Activated T-helper 1 cell treated with anti-CD3 and anti-CD28 coated beads, Interleukin-2, amount 50 U/mL, for 16 hours (primary cell): ENCODE data around the gene GTF2B.
"Not testable (repeated sequence)": the region's sequence is repeated elsewhere in the genome, so short reads cannot be mapped to it uniquely, and the experiment has no call there.

Source experiments
- DNase-seq, 2 donors: peaks; one replicate each; pipeline ENCODE4 v3.0.0-alpha.2; 2020; ENCODE audit warnings: low read depth in 1 of 2, low spot score in 1 of 2

Gene GTF2B

DNA sequence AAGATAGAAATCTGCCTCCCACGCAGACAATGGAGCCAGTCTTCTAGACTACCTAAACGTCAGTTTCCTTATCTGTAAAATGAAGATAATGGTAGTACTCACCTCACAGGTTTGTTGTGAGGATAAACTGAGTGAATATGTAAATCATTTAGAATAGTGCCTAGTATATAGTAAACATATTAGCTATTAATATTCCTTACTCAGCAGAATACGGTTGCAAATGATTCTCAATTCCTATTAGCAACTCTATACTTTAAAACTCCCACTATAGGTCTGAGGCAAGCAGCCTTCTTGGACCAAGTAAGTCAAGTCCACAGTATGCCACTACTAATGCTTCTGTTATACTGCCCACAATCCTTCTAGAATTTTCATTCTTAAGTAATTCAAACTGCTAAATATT is 5.4 kb downstream of the GTF2B start:
- no peak for DNase-seq

DNA sequence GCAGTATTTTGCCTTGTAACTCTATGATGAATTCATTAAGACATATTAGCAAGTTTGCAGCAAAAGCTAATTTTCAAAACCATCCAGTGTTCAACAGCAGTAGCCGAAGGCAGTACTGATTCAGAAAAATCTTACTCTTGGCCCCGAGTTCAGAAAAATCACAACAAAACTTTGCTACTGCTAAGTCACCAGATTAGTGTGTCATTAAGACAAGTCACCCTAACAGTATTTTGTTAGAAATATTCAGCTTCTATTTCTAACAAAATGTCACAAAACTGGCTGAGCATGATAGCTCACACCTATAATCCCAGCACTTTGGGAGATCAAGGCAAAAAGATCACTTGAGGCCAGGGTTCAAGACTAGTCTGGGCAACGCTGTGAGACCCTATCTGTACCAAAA is 8.2 kb downstream of the GTF2B start:
- DNase-seq = no peak

DNA sequence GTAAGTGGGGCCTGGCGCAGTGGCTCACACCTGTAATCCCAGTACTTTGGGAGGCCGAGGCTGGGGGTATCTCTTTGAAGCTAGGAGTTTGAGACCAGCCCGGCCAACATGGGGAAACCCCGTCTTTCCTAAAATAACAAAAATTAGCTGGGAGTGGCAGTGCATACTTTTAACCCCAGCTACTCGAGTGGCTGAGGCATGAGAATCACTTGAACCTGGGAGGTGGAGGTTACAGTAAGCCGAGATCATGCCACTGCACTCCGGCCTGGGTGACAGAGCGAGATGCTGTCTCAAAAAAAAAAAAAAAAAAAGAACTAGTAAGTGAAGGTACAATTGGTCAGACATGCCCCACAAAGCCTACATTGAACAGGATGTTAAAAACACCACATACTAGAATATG is 10.7 kb downstream of the GTF2B start:
- not testable (repeated sequence) for DNase-seq

DNA sequence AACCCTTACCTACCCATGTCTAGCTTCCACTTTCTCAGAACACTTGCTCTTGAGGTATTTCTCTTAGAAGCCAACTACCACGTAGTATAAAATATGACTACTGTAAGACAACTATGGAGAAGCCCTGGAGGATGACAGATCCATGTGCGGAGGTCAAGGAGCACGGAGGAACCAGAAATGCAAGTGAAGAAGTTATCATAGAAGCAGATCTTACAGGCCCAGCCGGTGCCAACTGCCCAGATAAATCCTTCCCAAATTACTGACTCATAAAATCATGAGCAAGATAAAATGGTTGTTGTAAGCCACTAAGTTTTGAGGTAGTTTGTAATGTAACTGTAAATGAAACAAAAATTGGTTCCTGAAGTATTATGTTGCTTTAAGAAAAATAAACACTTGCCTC is 12.6 kb downstream of the GTF2B start:
- DNase-seq = no peak

DNA sequence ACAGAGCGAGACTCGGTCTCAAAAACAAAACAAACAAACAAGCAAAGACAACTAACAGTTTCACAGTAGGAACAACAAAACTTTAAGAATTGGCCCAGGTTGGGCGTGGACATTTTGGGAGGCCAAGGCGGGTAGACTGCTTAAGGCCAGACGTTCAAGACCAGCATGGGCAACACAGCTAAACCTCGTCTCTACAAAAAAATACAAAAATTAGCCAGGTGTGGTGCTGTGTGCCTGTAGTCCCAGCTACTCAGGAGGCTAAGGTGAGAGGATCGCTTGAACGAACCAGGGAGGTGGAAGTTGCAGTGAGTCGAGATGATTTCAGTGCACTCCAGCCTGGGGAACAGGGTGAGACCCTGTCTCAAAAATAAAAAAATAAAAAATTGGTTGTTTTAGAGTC is 13.5 kb downstream of the GTF2B start:
- no peak for DNase-seq

DNA sequence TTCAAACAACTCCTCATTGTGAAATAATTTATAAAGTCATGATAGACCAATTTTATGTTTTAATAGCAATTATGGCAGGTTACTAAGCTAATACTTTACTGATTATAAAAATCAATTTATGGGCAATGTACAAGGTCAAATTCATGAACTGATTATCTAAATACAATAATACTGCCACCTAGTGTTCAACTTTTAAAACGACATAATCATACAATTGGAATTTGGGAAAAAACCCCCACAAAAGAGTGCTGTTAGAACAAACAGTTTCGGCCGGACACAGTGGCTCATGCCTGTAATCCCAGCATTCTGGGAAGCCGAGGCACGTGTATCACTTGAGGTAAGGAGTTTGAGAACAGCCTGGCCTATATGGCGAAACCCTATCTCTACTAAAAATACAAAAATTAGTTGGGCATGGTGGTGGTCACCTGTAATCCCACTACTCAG is 14.0 kb downstream of the GTF2B start:
- no peak for DNase-seq

DNA sequence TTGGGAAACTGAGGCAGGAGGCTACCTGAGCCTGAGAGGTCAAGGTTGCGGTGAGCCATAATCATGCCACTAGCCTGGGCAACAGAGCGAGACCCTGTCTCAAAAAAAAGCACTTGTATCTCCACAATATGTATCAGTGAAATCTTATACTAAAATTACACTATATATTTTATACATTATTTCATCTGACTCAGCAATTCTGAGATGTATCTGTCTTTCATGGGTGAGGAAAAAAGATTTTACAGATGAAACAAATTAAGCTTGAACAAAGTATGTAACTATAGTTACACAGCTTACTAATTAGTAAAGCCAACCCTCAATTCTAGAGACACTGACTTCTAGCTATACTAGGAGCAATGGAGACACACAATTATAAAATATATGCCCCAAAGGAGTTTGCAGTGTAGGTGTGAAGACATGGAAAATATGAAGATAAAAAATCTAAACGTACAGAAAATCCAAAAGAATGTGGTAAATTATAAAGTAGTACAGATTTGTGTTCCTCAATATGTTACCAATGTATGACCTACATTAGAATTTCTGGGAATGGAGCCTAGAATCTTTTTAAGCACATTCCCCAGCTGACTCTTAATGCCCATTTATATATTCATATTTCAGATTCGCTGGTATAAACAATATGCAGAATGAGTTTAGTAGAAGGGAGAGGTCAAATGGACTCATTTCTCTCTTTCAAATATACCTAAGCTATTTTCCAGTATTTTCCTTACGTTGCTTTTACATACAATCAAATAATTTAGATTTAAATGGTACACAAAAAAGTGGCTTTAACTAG is 14.6 kb downstream of the GTF2B start:
- no peak for DNase-seq

DNA sequence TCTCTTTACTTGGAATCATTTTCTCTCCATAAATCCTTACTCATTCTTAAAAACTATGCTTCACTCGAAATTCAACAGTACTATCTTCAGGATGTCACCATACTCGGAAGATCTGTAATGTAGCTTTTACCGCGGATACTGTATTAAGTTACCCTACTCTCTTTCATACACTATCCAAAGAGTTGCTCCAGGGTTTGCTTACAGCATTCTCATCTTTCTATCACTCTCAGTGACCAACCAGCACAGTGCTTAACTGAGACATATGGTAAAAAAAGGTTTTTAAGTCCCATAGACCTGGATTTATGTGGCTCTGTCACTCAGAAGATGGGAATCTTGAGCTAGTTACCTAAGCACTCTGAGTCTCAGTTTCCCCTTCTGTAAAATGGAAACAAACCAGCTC is 15.8 kb downstream of the GTF2B start:
- DNase-seq = no peak

DNA sequence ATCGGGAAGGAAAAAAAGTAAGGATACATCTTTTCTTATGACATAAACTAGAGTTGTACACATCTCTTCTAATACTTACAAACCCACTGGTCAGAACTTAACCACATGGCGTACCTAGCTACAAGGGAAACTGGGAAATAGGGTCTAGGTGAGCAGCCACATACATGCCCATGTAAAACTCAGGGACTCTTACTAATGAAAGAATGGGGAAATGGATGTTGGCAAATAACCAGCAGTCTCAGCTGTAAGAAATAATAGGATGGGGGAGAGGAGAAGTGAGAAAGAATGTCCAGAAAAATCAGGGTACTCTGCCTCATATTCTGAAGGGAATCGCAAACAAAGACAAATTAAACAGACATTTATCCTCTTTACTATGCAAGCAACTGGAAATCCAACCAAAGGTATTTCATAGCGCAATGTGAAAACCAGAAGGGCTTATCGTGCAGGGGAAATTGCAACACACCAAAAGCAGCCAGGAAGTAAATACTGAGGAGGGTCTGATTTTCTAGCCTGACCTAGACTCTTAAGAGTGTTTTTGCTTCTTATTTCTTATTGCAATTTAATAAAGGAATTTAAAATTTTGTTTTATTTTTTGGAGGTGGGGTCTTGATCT is 17.5 kb downstream of the GTF2B start:
- no peak for DNase-seq

DNA sequence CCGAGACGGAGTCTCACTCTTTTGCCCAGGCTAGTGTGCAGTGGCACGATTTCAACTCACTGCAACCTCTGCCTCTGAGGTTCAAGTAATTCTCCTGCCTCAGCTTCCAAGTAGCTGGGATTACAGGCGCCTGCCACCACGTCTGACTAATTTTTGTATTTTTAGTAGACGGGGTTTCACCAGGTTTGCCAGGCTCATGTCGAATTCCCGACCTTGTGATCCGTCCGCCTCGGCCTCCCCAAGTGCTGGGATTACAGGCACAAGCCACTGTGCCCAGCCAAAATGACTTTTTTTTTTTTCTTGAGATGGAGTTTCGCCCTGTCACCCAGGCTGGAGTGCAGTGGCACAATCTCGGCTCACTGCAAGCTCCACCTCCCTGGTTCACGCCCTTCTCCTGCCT is 21.7 kb downstream of the GTF2B start:
- not testable (repeated sequence) for DNase-seq

DNA sequence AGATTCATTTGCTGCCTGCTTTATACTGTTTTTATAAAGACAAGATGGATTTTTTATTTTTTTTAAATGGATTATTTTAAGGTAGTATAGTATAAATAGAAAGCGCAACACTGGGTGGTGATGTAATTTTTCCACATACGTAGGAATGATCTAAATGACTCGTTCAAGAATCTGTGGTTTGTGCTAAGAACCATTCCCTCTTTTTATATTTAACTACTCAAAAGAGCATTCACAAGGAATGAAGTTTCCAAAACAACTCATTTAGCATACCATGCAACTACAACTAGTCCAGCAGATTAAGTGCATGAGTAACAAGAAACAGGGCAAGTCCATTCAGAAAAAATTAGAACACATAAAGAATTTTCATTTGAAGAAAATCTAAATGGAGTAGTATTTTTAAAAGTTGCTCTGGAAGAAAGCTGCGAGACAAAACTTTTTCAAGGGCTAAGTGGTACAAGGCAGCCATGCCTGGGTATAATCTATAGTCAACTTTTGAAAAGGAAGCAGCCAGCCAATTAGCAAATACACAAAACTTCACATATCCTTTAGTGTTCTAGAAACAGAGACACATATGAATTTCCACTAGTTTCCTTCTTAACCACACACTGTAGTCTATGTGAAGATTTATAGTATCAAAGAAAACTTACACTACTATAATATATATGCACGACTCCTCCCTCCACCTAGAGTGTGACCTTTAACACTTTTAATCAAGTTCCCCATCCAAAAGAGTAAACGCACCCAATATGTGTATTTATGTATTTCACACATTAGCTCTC is 23.4 kb downstream of the GTF2B start:
- DNase-seq = no peak

DNA sequence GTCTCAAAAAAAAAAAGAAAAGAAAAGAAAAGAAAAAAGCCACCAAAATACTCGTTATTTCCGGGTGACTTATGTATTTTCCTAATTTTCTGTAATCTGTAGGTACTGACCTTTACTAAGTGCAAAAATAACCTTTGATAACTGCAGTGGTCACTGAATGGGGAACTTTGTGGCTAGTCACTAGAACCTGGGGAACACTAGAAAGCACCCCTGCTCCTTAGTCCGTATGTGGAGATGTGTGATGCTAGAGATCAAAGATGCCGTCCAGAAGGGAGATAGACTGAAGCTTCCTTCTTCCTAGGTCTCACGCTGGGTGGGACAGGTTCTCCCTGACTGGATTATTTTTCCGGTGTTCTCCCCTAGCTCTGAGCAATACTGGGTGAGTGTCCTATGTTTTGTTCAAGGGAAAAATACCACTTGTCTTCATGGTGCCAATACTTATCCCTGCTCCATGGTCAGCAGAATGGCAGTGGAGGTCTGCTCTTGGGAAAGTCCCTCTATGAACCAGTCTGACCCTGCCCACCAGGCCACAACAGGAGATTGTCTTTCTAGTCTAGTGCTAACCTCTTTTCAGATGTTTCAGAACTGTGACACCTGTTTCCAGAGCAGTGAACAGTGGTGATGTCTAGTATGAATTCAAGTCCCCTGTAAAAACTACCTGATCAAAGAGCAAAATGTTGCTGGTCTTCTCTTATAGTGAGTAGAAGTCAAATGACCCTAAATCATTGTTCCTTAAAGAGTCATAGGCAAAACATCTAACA is 39.9 kb downstream of the GTF2B start:
- no peak for DNase-seq

DNA sequence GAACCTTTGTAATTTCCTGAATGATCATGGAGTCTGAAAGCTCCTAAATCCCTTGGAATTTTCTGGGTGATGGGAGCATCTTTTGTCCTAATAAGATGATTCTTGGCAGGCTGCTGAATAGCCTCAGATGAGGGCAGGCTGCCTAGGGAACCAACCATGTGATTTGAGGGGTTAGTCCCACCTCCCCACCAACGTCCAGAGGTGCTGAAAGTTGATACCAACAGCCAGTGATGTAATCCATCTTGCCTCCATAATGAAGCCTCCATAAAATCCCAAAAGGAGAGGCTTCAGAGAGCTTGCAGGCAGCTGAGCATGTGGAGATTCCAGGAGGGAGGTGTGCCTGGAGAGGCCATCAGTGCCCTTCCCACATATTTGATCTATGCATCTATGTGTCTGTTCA is 43.7 kb downstream of the GTF2B start:
- DNase-seq = no peak

DNA sequence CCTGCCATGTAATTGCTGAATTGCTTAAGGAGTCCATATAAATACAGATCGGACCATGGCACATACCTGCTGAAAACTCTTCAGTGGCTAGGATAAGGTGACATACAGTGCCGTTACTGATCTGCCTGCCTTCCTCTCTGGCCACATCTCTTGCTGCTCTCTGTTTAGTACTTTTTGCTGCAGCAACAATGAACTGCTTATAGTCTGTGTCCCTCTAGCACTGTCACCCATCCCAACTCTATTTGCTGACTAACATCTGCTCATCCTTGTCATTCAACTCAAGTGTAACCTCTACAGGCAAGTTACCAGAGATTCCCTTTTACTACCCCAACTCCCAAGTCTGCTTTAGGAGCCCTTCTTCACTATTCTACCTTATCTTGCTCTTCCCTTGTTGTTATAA is 65.6 kb downstream of the GTF2B start:
- DNase-seq = no peak

DNA sequence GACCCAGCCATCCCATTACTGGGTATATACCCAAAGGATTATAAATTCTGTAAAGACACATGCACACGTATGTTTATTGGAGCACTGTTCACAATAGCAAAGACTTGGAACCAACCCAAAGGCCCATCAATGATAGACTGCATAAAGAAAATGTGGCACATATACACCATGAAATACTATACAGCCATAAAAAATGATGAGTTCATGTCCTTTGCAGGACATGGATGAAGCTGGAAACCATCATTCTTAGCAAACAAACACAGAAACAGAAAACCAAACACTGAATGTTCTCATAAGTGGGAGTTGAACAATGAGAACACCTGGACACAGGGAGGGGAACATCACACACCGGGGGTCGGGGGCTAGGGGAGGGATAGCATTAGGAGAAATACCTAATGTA is 71.7 kb downstream of the GTF2B start:
- not testable (repeated sequence) for DNase-seq

DNA sequence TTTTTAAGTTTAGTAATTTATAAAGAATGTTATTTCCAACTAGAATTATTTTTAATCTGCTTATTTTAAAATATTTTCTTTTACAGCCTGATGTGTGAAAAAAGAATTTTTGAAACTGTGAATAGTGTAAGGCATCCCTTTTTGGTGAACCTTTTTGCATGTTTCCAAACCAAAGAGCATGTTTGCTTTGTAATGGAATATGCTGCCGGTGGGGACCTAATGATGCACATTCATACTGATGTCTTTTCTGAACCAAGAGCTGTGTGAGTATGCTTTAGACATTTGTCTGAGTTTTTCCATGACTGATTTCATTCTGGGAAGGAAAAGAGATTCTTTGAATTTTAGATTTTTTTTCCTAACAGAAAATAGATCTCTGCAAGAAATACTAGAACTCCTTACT is 77.9 kb downstream of the GTF2B start:
- DNase-seq = no peak

DNA sequence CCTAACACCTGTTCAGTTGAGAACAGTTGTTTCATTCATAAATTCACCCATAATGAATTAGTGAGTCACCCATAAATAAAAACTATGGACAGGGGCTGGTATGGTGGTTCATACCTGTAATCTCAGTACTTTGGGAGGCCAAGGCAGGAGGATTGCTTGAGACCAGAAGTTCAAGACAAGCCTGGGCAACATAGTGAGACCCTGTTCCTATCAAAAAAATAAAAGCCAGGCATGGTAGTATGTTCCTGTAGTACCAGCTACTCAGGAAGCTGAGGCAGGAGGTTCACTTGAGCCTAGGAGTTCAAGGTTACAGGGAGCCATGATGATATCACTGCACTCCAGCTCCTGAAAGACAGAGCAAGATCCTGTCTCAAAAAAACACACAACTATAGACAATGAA is 79.0 kb downstream of the GTF2B start:
- no peak for DNase-seq

DNA sequence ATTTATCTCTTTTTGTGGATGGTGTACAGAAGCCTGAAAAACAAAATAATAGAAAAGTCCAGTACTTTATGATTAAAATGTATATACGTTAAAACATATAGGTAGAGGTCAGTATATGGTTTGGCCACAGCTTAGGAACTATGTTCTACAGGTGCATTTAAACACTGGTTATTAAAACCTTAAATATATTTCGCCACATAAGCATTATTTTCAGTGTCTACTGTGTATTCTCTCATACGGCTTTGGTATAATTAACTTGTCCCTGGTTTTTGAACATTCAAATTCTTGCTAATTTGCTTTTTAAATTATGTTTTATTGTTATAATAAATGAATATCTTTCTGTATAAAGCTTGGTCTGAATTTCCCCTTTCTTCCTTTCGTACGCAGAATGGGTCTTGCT is 87.9 kb downstream of the GTF2B start:
- no peak for DNase-seq

DNA sequence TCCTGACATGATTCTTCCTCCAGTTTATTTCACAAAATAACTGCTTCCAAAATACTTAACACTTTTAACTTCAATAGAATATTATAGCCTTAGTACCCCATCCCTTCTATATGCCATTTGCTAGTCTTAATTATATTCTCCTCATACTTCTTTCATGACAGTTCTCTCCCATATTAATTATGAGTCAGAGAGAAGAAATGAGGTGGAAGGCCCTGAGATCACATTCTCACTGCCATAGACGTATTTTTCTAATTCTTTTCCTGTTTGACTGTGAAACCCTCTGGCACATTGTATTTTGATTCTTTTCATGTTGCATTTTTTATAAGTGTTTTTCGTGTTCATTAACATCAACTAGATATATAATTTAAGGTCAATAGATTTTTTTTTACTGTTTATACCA is 88.4 kb downstream of the GTF2B start:
- DNase-seq = no peak
